Right forelimb (tissue), 1 donor: ENCODE data around the gene SHB.
A peak's percentile ranks its signal among the peaks of the same experiment; 100 is the strongest.

ENCODE experiments used
- DNase-seq: peaks from one replicate; pipeline ENCODE4 v3.0.0-alpha.2; 2018

Gene SHB, protein sequence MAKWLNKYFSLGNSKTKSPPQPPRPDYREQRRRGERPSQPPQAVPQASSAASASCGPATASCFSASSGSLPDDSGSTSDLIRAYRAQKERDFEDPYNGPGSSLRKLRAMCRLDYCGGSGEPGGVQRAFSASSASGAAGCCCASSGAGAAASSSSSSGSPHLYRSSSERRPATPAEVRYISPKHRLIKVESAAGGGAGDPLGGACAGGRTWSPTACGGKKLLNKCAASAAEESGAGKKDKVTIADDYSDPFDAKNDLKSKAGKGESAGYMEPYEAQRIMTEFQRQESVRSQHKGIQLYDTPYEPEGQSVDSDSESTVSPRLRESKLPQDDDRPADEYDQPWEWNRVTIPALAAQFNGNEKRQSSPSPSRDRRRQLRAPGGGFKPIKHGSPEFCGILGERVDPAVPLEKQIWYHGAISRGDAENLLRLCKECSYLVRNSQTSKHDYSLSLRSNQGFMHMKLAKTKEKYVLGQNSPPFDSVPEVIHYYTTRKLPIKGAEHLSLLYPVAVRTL

DNA sequence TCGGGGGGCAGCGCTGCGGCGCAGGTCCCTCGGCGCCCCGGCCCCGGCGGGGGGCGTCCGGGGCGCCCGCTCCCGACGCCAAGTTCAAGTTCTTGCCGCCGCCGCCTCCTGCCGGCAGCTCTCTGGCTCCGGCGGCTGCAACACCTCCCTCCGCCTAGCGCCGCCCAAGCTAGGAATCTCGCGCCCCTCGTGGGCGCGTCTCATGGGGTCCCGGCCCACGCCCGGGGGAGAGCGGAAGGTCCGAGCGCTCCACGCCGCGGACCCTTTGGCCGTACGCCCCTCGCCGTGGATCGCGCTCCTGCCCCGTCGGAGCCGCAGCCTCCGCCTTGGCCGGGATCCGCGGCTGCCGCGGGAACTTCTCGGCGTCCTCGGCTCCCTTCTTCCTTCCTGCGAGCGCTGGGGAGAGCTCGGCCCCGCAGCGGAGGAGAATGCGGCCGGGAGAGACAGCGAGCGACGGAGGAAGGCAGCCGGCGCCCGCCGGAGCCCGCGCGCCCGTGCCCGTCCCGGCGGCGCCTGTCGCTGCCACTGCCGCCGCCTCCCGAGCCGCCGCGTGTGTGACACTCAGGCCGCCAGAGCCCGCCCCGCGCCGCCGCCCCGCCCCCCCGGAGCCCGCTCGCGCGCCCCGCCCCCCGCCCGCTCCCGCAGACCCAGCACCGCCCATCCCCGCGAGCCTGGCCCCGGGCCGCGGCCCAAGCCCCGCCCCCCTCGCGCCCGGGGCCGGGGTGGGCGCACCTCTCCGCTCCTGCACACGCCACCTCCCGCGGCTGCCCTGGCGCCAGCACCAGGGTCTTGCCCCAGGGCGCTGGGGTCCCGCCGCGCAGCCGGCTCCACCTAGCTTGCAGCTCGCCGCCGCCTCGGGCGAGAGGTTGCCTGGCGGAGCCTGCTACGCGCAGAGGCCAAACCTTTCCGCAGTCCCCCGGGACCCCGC lies at the start of gene SHB:
SHB (minus strand) TSS at position 527 of the 928 bp plus-strand sequence. CDS start 582 bp downstream, outside the sequence.
- DNase-seq: peak; percentile 89

DNA sequence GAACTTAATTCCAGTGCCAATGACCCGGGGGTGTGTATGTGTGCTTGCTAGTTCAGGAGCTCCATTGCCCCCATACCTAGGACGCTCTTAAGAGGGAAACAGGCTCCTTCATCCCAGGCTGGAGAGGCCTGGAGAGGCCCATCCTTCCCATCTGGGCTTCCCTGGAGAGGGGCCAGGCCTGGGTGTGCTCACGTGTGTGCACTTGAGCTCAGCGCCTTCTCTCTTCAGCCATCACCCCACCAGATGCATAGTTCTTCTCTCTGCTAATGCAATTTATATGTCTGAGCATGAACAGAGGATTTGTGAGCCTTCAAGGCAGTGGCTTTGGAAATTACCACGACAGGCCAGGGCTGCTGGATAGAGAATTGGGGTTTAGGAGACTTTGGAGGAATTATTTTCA lies 48.6 kb upstream of the SHB start:
- no peak for DNase-seq

GRCh38 chr9:38114905-38115304 lies 45.9 kb upstream of the SHB start:
- DNase-seq: no peak

DNA sequence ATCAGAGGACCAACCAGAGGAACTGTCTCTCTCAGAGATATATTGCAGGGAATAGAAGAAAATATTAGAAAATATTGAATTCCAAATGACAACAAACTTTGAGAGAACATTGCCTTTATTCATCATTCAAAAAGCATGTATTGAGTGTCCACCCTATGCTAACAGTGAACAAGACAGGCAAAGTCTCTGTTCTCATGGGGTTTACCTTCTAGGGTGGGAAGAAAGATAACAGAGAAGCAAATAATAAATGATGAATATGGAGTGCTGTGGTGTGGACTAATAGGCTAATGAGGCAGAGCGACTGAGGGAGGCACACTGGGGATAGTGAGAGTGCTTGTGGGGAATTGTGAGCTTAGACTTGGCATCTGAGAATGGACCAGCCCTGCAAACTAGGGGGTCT lies 43.4 kb upstream of the SHB start:
- DNase-seq: no peak

DNA sequence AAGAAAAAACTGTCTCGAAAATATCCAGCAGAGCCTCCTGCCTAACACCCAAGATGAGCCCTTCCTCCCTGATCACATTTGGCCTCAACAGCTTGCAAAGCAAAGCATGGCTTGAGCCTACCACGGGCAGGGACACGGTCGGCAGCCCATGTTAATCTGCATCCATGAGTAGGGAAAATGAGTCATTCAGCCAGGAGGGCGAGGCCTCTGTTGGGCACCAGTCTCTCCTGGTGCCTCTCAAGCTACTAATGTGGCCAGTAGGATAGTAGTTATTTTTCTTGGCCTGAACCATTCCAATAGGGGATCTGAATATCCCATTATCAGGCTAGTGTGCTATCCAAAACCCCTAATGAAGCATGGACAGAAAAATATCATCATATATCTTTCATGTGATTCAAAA lies 43.0 kb upstream of the SHB start:
- no peak for DNase-seq

DNA sequence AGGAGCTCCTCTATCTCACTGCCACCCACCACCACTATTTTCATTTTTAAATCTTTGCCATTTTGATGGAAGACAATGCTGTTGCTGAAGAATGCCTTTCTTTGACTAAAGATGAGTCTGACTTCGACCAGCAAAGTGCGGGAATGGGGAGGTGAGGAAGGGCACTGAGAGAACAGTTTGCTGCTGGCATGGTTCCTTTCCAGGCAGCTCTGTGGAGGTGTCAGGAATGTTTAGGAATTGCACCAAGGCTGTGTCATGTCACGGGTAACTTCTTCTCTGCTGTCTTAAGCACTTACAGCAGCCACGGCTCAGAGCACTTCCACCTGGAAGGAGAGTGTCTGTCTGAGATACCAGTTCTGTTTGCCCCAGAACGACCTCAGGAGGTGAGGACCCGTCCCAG lies 41.4 kb upstream of the SHB start:
- no peak for DNase-seq

- no peak for DNase-seq
These were observed 40.6 kb upstream of the SHB start for GRCh38 chr9:38109601-38110000.

DNA sequence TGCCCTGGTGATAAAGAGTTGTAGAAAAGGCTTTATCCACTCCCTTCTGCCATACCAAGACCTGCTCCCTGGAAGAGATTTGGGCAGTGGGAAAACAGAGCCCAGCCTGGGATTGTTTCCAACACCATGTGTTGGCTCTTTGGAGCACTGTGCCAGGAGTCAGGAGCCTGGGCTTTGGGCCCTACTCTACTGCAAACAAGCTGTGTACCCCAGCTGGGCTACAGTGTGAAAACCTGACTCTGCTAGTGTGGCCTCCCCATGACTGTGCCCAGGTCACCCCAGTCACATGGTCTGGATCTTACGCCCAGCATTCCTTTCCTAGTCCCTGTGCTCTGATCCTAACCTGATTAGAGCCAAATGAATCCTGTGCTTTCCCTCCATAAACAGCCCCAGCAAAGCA lies 39.3 kb upstream of the SHB start:
- DNase-seq: no peak

GRCh38 chr9:38107811-38108304 lies 38.8 kb upstream of the SHB start:
- DNase-seq: no peak

DNA sequence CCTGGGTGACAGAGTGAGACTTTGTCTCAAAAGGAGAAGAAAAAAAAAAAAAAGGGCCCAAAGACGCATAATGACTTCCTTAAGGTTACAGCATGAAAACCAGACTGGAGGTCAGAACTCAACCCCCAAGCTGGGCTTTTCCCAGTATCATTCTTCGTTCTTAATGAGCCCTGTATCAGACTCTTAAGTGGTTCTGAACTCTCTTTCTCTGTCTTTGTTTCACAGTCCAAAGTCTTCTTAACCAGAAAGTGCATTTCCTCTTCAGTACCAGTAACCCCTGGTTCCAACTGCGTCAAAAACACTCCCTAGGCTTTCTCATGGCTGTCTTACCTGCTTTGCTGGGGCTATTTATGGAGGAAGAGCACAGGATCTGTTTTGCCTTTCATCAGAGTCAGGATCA lies 38.4 kb upstream of the SHB start:
- no peak for DNase-seq

GRCh38 chr9:38106488-38106887 lies 37.5 kb upstream of the SHB start:
- no peak for DNase-seq

- no peak for DNase-seq
These were observed 34.3 kb upstream of the SHB start for GRCh38 chr9:38103340-38103739.

- DNase-seq: no peak
These were observed 32.4 kb upstream of the SHB start for GRCh38 chr9:38101423-38101822.

DNA sequence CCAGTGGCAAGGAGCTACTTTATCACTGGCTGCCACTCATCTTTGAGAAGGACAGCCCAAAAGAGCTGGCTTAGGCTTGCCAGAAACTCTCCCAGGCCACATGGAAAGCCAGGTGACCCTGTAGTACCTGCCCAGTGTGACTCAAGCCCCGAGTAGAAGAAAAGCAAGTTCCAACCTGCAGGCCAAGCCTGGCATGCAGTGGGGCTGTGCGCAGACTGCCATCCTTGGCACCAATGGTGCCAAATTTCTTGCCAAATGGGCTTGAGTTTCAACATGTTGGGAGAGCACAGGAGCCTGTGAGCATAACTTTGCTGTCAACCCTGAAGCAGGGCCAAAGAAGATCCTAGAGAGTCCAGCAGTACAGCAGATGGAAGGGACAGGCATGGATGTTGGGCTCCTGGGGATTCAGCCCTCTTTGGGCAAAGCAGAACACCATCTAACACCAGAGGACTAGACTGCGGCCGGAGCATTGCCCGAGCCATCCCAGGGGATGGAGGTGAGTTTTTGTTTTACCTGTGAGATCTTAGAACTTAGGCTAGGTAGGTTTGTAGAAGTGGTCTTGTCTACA lies 27.3 kb upstream of the SHB start:
- DNase-seq: no peak

DNA sequence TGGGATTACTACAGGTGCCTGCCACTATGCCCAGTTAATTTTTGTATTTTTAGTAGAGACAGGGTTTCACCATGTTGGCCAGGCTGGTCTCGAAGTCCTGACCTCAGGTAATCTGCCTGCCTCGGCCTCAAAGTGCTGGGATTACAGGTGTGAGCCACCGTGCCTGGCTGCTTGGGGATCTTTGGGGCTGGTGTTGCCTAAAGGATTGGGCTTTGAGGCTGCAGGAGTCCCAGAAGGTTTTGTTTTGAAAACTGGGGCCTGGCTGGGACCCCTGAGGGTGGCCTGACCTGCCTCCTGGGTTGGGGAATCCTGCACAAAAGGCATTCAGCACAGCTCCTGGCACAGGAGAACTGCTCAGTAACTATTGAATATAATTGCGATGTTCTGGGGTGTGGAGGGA lies 25.1 kb upstream of the SHB start:
- DNase-seq: no peak

GRCh38 chr9:38092656-38093055 lies 23.6 kb upstream of the SHB start:
- no peak for DNase-seq

- DNase-seq: no peak
These were observed 23.1 kb upstream of the SHB start for GRCh38 chr9:38092200-38092524.

DNA sequence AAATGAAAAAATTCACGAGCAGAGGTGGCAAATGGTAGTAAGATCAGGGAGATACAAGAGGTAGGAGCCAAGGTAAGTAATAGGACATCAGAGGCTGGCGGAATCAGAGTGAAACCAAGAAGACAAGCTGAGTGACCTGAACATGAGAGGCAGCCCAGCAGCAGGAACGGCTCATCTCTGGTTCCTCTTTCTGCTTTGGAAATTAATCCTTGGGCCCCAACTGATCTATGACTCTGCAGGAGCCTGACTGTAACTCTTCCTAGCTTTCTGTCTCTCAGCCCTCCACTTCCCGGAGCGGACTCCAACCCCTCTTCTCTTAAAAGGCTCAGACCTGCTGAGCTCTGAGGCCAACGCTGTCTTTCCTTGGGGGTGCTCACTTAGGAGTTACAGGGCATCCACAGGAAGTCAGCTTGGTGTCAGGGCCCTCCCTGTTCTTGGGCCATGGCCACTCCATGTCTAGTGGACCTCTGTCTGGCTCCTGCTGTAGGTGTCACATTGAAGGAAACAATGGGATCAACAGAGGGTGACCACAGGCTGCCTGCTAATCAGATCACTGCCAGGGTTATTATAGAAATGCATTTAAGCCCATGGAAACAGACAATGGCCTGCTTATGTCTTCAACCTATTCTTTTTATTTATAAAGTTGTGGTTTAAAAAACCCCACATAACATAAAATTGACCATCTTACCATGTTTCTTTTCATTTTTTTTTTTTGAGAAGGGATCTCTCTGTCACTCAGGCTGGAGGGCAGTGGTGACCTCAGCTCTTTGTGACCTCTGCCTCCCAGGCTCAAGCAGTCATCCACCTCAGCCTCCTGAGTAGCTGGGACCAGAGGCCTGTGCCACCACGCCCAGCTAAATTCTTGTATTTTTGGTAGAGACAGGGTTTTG lies 22.5 kb upstream of the SHB start:
- no peak for DNase-seq

DNA sequence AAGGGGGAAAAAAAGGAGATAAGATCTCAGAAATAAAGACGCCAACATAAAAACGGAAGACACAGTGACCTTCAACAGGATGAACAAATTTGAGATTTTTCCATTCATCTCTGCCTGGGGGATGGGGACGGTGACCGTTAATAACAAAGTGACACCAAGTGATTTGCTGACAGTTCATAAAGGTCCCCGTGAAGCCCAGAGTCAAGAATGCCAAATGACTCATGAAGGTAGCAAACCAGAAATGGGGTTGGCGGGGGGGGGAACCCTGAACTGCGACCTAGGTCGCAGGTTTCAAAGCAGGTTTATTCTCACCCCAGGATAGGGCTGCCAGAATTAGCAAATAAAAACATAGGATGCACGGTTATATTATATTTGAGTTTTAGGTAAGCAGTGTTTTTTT lies 21.1 kb upstream of the SHB start:
- DNase-seq: no peak

DNA sequence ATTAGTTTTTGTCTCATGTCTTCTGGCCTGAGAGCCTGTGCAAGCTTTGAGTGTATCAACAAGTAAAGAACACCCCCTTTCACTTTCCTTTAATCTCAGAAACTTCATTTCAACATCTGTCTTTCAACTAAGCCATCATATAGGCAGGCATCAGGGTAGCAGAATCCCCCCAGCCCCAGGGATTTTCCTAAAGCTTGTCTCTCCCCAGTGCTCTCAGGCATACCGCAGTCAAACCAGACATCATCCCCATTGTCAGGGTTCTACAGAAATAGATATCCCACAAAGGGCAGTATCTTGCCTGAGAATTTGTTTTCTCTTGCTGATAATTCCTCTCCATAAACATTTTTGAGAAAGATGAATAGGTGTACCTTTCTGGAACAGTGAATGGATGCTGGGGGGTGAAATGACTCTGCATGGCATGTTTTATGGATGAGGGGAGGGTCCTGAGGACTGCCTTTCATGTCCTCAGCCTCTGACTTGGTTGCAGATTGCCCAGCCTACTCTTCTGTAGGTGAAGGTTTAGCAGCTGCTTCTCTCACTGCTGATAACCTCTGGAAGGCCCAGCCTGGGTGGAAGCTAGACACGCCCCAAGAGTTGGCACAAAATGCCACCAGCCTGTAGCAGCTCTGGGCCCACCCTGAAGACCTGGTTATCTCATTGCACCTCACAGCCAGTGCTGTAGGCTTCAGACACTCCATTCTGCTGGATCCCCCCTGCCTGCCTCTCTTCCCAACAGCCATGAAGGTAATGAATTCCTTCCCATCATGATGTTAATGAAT lies 20.5 kb upstream of the SHB start:
- DNase-seq: no peak
